ENCODE measurements around the gene TACC2.

DNA sequence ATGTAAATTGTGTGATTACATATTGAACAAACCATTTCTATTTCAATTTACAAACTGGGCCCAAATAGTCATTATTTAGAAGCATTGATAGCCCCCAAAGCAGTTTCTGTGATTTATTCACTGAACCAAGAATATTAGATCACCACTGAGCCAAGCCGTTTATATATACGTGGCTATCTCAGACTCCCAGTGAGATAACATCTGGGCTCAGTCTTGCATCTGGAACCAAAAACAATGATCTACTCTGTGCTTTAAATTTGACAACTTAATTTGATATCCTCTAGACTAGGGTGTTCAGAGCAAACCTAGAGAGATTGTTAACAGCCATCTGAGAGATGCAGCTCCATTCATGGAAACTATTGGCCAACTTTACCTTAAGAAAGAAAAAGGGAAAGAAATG lies 240.7 kb downstream of the TACC2 start:
- TF ChIP-seq, protein P1, sequence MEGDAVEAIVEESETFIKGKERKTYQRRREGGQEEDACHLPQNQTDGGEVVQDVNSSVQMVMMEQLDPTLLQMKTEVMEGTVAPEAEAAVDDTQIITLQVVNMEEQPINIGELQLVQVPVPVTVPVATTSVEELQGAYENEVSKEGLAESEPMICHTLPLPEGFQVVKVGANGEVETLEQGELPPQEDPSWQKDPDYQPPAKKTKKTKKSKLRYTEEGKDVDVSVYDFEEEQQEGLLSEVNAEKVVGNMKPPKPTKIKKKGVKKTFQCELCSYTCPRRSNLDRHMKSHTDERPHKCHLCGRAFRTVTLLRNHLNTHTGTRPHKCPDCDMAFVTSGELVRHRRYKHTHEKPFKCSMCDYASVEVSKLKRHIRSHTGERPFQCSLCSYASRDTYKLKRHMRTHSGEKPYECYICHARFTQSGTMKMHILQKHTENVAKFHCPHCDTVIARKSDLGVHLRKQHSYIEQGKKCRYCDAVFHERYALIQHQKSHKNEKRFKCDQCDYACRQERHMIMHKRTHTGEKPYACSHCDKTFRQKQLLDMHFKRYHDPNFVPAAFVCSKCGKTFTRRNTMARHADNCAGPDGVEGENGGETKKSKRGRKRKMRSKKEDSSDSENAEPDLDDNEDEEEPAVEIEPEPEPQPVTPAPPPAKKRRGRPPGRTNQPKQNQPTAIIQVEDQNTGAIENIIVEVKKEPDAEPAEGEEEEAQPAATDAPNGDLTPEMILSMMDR (IDR thresholded peaks at IDR 0.05; ENCODE audit: insufficient read depth, low read length, poor library complexity, severe bottlenecking) = no peak
- no peak for TF ChIP-seq EZH2phosphoT487 (conservative IDR thresholded peaks at IDR 0.05; ENCODE audit: low read length)
